Stimulated activated naive CD8-positive, alpha-beta T cell treated with anti-CD3 and anti-CD28 coated beads, Interleukin-15, Interleukin-2, amounts not matched to agents 100 ng/mL and 50 ng/mL, for 24 hours (primary cell): ENCODE results near the gene PDCD1LG2.

Experiments used
- H3K27ac Mint-ChIP-seq: one replicate; pipeline ENCODE4 v1.8.0; 2021; ENCODE audit warnings: mild to moderate bottlenecking, mixed read lengths
- H3K27me3 Mint-ChIP-seq: one replicate; pipeline ENCODE4 v1.8.0; 2021; ENCODE audit warnings: mixed read lengths
- H3K36me3 Mint-ChIP-seq: one replicate; pipeline ENCODE4 v1.8.0; 2021; ENCODE audit warnings: low read depth, mixed read lengths
- H3K4me1 Mint-ChIP-seq: one replicate; pipeline ENCODE4 v1.8.0; 2021; ENCODE audit warnings: low read depth, mixed read lengths
- H3K4me3 Mint-ChIP-seq: one replicate; pipeline ENCODE4 v1.8.0; 2021; ENCODE audit warnings: mild to moderate bottlenecking, mixed read lengths
- H3K9me3 Mint-ChIP-seq: one replicate; pipeline ENCODE4 v1.8.0; 2021; ENCODE audit warnings: mixed read lengths

Gene PDCD1LG2

DNA sequence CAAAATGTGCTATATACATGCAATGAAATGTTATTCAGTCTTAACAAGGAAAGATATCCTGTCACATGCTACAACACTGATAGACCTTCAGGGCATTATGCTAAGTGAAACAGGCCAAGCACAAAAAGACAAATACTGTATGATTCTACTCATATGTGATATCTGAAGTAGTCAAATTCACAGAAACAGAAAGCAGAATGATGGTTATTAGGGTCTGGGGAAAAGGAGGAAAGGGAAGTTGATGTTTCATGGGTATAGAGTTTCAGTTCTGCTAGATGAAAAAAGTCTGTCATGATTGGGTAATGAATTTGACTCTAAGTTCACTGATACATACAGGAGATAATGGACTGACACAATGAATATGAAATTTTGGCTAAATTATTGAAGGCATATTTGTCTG, 107.4 kb downstream of the PDCD1LG2 start:
- no peak overlapping the region for H3K4me3 Mint-ChIP-seq
- no peaks in the 10 kb centered on the region for H3K27me3 Mint-ChIP-seq
- no peaks in the 10 kb centered on the region for H3K9me3 Mint-ChIP-seq
- H3K4me1 Mint-ChIP-seq = peaks cover 31% of the 10 kb centered on the region
- H3K36me3 Mint-ChIP-seq = no peaks in the 10 kb centered on the region
- peak overlapping the region; percentile 31 for H3K27ac Mint-ChIP-seq

DNA sequence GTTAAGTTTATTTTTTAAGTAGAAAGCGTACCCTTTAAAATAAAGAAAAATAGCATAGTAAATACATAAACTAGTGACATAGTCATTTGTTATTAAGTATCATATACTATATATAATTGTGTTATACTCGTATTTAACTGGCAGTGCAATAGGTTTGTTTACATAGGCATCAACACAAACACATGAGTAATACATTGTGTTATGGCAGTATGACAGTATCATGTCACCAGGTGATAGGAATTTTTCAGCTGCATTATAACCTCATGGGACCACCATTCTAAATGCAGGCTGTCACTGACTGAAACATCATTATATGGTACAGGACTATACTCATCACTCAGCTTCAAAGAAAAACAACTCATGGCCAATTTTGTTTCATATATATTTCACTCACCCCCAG, 110.2 kb downstream of the PDCD1LG2 start:
- no peak overlapping the region for H3K4me3 Mint-ChIP-seq
- peaks cover 4% of the 10 kb centered on the region for H3K36me3 Mint-ChIP-seq
- H3K27ac Mint-ChIP-seq = no peak overlapping the region
- H3K27me3 Mint-ChIP-seq = no peaks in the 10 kb centered on the region
- no peaks in the 10 kb centered on the region for H3K9me3 Mint-ChIP-seq
- peaks cover 50% of the 10 kb centered on the region for H3K4me1 Mint-ChIP-seq
